Lower leg skin (tissue), 4 donors: Measurements from ENCODE around the gene SNAPC5. TPM values are rescaled to one million over a fixed set of nuclear protein-coding genes. Genes with fewer than 3 reads are reported as not detected.
A peak's percentile ranks its signal among the peaks of the same experiment; 100 is the strongest.

Source experiments
- DNase-seq, 2 donors: peaks; one replicate each; pipeline ENCODE4 v3.0.0-alpha.2; 2019; ENCODE audit warnings: low spot score in 2 of 2
- H3K4me3 ChIP-seq: fragments of 200-600 bp; sonication (generic); 2 replicates; pipeline ENCODE4 v1.5.1; 2017; ENCODE audit warnings: mild to moderate bottlenecking, low read depth; ENCODE audit not compliant: poor library complexity, severe bottlenecking
- CTCF ChIP-seq, 3 donors: fragments of 450-650 bp; IDR thresholded peaks; one replicate each; pipeline ENCODE4 v1.5.1; 2016; ENCODE audit warnings: antibody characterized with exemption in 3 of 3, mild to moderate bottlenecking in 3 of 3, moderate library complexity in 2 of 3
- POLR2A ChIP-seq, 2 donors: fragments of 450-650 bp; IDR thresholded peaks; one replicate each; pipeline ENCODE4 v1.6.1; 2016 to 2017; ENCODE audit warnings: antibody characterized with exemption in 2 of 2, mild to moderate bottlenecking in 1 of 2, moderate library complexity in 1 of 2
- WGBS, 2 donors: methylation state at CpG; one replicate each; pipeline ENCODE4 v1.1.5; 2018; 5-methylcytosine and 5-hydroxymethylcytosine counted together
- intact Hi-C: fragments of 100-400 bp; cut with DNase I; formaldehyde crosslinking; loops from one replicate; pipeline ENCODE4 v1.15.0; 2023; ENCODE audit warnings: low total_unique reads
- total RNA-seq, 4 donors: library from RNA; depleted of rRNA; stranded (reverse); fragments of >200 nt; gene quantifications; one replicate each; pipeline ENCODE4 v1.1.0, GENCODE V29; 2016

Gene SNAPC5
- total RNA-seq, 4 donors from 2014 or later, result 17.1 to 26.3 (median 23.6) TPM

GRCh38 chr15:66496951-66497501, 536 bp downstream of the SNAPC5 start:
- WGBS, 2 donors, result 16 to 22% methylated on average over 17 of the region's 17 CpGs
- H3K4me3 ChIP-seq, result peak overlapping the region; percentile 81
- TF ChIP-seq POLR2A (IDR thresholded peaks at IDR 0.05), result no peak
- no peak for TF ChIP-seq CTCF (IDR thresholded peaks at IDR 0.05)
- peak in 1 of 2 donors; percentile 74 for DNase-seq
- intact Hi-C loops, result loop anchor here (10.0 kb wide), 1 partner anchor 112 kb away; the partner anchor contains the start of gene MAP2K1

GRCh38 chr15:66494262-66494661, 3.3 kb downstream of the SNAPC5 start:
- WGBS, 2 donors, result 85% methylated on average over 2 of the region's 2 CpGs
- no peak for DNase-seq
- H3K4me3 ChIP-seq, result no peak overlapping the region
- intact Hi-C loops, result loop anchor here (10.0 kb wide), 1 partner anchor 109 kb away; the partner anchor contains the start of gene MAP2K1
- TF ChIP-seq POLR2A (IDR thresholded peaks at IDR 0.05) (no peak), CTCF (IDR thresholded peaks at IDR 0.05) (no peak)

GRCh38 chr15:66491846-66492245, 5.7 kb downstream of the SNAPC5 start:
- DNase-seq, result no peak
- H3K4me3 ChIP-seq, result no peak overlapping the region
- WGBS, 2 donors, result 93 to 97% methylated on average over 3 of the region's 3 CpGs
- intact Hi-C loops, result loop anchor here (10.0 kb wide), 1 partner anchor 107 kb away; the partner anchor contains the start of gene MAP2K1
- no peak for TF ChIP-seq POLR2A (IDR thresholded peaks at IDR 0.05)
- TF ChIP-seq CTCF (IDR thresholded peaks at IDR 0.05), result no peak

GRCh38 chr15:66489179-66489791, 8.3 kb downstream of the SNAPC5 start:
- 42 to 65% methylated on average over 6 of the region's 6 CpGs for WGBS, 2 donors
- DNase-seq, result peak in 1 of 2 donors; percentile 76
- TF ChIP-seq CTCF (IDR thresholded peaks at IDR 0.05) (no peak), POLR2A (IDR thresholded peaks at IDR 0.05) (no peak)
- intact Hi-C loops, result no loop called here
- H3K4me3 ChIP-seq, result no peak overlapping the region

GRCh38 chr15:66488525-66488924, 9.0 kb downstream of the SNAPC5 start:
- no peak for DNase-seq
- intact Hi-C loops, result no loop called here
- WGBS, 2 donors, result 68 to 78% methylated on average over 5 of the region's 5 CpGs
- no peak for TF ChIP-seq POLR2A (IDR thresholded peaks at IDR 0.05)
- TF ChIP-seq CTCF (IDR thresholded peaks at IDR 0.05), result no peak
- H3K4me3 ChIP-seq, result no peak overlapping the region
